ENCODE data around the gene SNRPE. TPM values are rescaled to one million over a fixed set of nuclear protein-coding genes. Genes with fewer than 3 reads are reported as not detected.

Gene SNRPE
- total and polyA plus RNA-seq, 8 donors: 8.7 to 470 (median 111) TPM; not detected in 1

DNA sequence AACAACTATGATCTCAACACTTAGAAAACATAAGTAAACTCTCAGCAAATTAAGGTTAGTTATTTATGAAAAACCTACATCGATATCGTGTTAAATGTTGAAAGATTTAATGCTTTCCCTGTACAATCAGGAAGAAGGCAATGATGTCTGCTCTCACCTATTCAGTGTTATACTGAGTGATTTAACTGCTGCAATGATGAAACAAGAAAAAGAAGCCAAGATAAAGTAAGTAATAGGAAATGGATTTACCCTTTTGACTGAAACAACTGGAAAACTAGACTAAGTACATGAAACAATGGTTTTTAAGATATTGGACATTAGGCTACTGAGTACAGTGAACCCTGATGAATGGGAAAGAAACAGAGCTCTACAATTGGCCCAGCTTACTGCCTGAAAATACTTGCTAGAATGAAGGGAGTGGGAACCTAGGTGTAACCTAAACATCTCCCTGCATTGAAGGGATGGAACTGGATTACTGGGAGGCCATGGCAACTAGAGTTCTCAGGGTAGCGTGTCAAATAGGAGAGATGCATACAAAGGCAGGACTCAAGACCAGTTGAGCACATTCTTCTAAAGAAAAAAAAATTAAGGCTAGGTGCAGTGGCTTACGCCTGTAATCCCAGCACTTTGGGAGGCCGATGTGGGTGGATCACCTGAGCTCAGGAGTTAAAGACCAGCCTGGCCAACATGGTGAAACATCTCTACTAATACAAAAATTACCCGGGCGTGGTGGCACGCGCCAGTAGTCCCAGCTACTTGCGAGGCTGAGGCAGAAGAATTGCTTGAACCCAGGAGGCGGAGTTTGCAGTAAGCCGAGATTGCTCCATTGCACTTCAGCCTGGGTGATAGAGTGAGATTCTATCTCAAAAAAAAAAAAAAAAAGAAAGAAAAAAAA lies 37.3 kb downstream of the SNRPE start:
- Histone ChIP-seq H3K4me3 (no peak overlapping the region), H3K27me3 (no peaks in the 10 kb centered on the region), H3K9me3 (peaks cover 4 to 13% (median 12%) of the 10 kb centered on the region in 4 donors), H3K27ac (no peak overlapping the region), H3K4me1 (peaks cover 0 to 8% (median 3%) of the 10 kb centered on the region in 4 donors), H3K36me3 (no peaks in the 10 kb centered on the region)
- 49 to 67% (median 61%) methylated on average over 12 of the region's 12 CpGs for WGBS, 5 donors
- intact Hi-C loops (cut with DNase I; ENCODE audit: low total_unique reads): no loop called here
- TF ChIP-seq EP300 (IDR thresholded peaks at IDR 0.05) (no peak), POLR2A (IDR thresholded peaks at IDR 0.05) (no peak), POLR2AphosphoS5 (IDR thresholded peaks at IDR 0.05) (no peak)
- TF ChIP-seq, protein P1, sequence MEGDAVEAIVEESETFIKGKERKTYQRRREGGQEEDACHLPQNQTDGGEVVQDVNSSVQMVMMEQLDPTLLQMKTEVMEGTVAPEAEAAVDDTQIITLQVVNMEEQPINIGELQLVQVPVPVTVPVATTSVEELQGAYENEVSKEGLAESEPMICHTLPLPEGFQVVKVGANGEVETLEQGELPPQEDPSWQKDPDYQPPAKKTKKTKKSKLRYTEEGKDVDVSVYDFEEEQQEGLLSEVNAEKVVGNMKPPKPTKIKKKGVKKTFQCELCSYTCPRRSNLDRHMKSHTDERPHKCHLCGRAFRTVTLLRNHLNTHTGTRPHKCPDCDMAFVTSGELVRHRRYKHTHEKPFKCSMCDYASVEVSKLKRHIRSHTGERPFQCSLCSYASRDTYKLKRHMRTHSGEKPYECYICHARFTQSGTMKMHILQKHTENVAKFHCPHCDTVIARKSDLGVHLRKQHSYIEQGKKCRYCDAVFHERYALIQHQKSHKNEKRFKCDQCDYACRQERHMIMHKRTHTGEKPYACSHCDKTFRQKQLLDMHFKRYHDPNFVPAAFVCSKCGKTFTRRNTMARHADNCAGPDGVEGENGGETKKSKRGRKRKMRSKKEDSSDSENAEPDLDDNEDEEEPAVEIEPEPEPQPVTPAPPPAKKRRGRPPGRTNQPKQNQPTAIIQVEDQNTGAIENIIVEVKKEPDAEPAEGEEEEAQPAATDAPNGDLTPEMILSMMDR (IDR thresholded peaks at IDR 0.05): no peak
- DNase-seq: no peak

DNA sequence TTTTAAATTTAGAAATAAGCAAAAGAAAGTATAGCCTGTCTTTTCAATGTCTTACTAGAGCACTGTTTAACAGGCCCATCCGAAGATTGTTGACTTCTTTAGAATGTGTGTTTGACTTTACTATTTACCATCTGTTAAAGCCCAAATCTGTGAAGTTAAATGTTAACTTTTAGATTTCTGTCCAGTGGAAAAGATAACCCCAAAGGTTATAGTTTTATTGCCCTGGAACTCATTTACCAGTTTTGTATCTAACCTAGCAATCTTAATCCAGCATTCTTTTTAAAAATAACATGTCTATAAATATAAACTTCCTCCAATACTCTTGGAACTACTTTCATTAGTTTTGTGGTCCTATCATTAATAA lies 37.9 kb downstream of the SNRPE start:
- Histone ChIP-seq H3K4me1 (peaks cover 0 to 8% (median 3%) of the 10 kb centered on the region in 4 donors), H3K36me3 (no peaks in the 10 kb centered on the region), H3K27ac (no peak overlapping the region), H3K4me3 (no peak overlapping the region), H3K9me3 (peaks cover 4 to 7% (median 7%) of the 10 kb centered on the region in 4 donors), H3K27me3 (no peaks in the 10 kb centered on the region)
- WGBS, 5 donors: 22 to 50% (median 39%) methylated on average over 1 of the region's 1 CpG
- TF ChIP-seq, protein P1 (IDR thresholded peaks at IDR 0.05): no peak
- TF ChIP-seq POLR2AphosphoS5 (IDR thresholded peaks at IDR 0.05) (no peak), POLR2A (IDR thresholded peaks at IDR 0.05) (no peak), EP300 (IDR thresholded peaks at IDR 0.05) (no peak)
- no peak for DNase-seq
- intact Hi-C loops (cut with DNase I; ENCODE audit: low total_unique reads): no loop called here

DNA sequence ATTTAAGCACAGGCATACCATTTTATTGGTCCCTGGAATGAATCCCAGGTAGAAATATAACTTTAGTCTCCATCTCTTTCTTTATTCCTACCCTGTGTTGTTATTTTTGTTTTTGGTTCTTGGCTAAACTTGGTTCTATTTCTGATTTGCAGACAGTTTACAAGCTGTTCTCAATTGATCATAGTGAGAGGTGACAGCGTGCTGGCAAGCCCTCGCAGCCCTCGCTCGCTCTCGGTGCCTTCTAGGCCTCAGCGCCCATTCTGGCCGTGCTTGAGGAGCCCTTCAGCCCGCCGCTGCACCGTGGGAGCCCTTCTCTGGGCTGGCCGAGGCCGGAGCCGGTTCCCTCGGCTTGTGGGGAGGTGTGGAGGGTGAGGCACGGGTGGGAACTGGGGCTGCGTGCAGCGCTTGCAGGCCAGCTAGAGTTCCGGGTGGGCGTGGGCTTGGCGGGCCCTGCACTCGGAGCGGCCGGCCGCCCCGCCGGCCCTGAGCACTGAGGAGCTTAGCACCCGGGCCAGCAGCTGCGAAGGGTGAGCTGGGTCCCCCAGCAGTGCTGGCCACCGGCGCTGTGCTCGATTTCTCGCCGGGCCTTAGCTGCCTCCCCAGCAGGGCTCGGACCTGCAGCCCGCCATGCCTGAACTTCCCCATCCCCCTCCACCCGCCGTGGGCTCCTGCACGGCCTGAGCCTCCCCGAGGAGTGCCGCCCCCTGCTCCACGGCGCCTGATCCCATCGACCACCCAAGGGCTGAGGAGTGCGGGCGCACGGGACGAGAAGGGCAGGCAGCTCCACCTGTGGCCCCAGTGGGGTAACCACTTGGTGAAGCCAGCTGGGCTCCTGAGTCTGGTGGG lies 38.7 kb downstream of the SNRPE start:
- H3K4me1 ChIP-seq: peaks cover 0 to 8% (median 3%) of the 10 kb centered on the region in 4 donors
- WGBS, 5 donors: 92 to 97% (median 95%) methylated on average over 26 to 47 of the region's 47 CpGs
- H3K27me3 ChIP-seq: no peaks in the 10 kb centered on the region
- TF ChIP-seq EP300 (IDR thresholded peaks at IDR 0.05): no peak
- no peak for TF ChIP-seq POLR2AphosphoS5 (IDR thresholded peaks at IDR 0.05)
- TF ChIP-seq POLR2A (IDR thresholded peaks at IDR 0.05): no peak
- TF ChIP-seq, protein P1 (IDR thresholded peaks at IDR 0.05): no peak
- H3K27ac ChIP-seq: no peak overlapping the region
- no peaks in the 10 kb centered on the region for H3K36me3 ChIP-seq
- H3K4me3 ChIP-seq: no peak overlapping the region
- H3K9me3 ChIP-seq: no peaks in the 10 kb centered on the region
- intact Hi-C loops (cut with DNase I; ENCODE audit: low total_unique reads): no loop called here
- no peak for DNase-seq

DNA sequence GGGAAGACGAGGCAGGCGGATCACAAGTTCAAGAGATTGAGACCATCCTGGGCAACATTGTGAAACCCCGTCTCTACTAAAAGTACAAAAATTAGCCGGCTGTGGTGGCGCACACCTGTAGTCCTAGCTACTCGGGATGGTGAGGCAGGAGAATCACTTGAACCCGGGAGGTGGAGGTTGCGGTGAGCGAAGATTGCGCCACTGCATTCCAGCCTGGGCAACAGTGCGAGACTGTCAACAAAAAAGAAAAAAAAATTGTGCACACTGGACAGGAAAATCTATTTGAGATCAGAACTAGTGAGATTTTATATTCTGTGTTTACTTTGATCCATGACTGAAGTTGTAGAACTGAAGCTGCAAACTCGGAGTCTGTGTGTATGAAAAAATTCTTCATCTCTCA lies 40.2 kb downstream of the SNRPE start:
- Histone ChIP-seq H3K27me3 (no peaks in the 10 kb centered on the region), H3K4me1 (peaks cover 0 to 8% (median 3%) of the 10 kb centered on the region in 4 donors), H3K36me3 (no peaks in the 10 kb centered on the region), H3K4me3 (no peak overlapping the region), H3K27ac (no peak overlapping the region), H3K9me3 (no peaks in the 10 kb centered on the region)
- DNase-seq: no peak
- intact Hi-C loops (cut with DNase I; ENCODE audit: low total_unique reads): no loop called here
- WGBS, 5 donors: 89 to 93% (median 91%) methylated on average over 12 of the region's 12 CpGs
- TF ChIP-seq, protein P1 (IDR thresholded peaks at IDR 0.05): no peak
- TF ChIP-seq EP300 (IDR thresholded peaks at IDR 0.05): no peak
- no peak for TF ChIP-seq POLR2AphosphoS5 (IDR thresholded peaks at IDR 0.05)
- TF ChIP-seq POLR2A (IDR thresholded peaks at IDR 0.05): no peak

Measured in stomach (tissue), 9 donors.